Cardiac muscle cell (in vitro differentiated cells and primary cell): ENCODE measurements around the gene HK2. TPM values are rescaled to one million over a fixed set of nuclear protein-coding genes. Genes with fewer than 3 reads are reported as not detected.

Experiments
- DNase-seq, 2 donors: peaks; one replicate each; pipeline versions ENCODE4 v3.0.0 to v3.0.0-alpha.2; 2010 to 2017; ENCODE audit warnings: low read depth in 1 of 2, low spot score in 1 of 2
- H3K27ac ChIP-seq: fragments of 200-600 bp; sonication (generic); 2 replicates; pipeline ENCODE4 v1.5.1; 2016
- H3K27me3 ChIP-seq: fragments of 200-600 bp; sonication (generic); 2 replicates; pipeline ENCODE4 v1.6.0; 2016; ENCODE audit warnings: control low read depth
- H3K36me3 ChIP-seq: fragments of 200-600 bp; sonication (generic); 2 replicates; pipeline ENCODE4 v1.5.1; 2016; ENCODE audit warnings: control low read depth
- H3K4me1 ChIP-seq: fragments of 200-600 bp; sonication (generic); 2 replicates; pipeline ENCODE4 v1.8.1; 2017; ENCODE audit warnings: low read depth, mild to moderate bottlenecking, mixed run types
- H3K4me3 ChIP-seq: fragments of 200-600 bp; sonication (generic); 2 replicates; pipeline ENCODE4 v1.5.1; 2016; ENCODE audit warnings: mild to moderate bottlenecking
- H3K9me3 ChIP-seq: fragments of 200-600 bp; sonication (generic); 2 replicates; pipeline ENCODE4 v1.5.1; 2017; ENCODE audit warnings: low read depth, mild to moderate bottlenecking, control low read depth
- polyA plus RNA-seq: library from polyadenylated mRNA; unstranded; fragments of >200 nt; fragmentation: Nextera tagmentation; extraction: Ambion mirVana; gene quantifications from 2 replicates; pipeline ENCODE4 v1.2.1, GENCODE V29; 2016
- total RNA-seq: library from RNA; depleted of rRNA; stranded (reverse); fragments of >200 nt; gene quantifications from 2 replicates; pipeline ENCODE4 v1.2.3, GENCODE V29; 2016
- TF ChIP-seq, protein P1 (sequence below): IDR thresholded peaks from 2 replicates; pipeline ENCODE4 v1.5.1; 2012; ENCODE audit warnings: low read depth, mild to moderate bottlenecking, low read length

The HK2 gene
- total and polyA plus RNA-seq, 2 experiments from 2014 or later = 77.3 to 127 TPM

DNA sequence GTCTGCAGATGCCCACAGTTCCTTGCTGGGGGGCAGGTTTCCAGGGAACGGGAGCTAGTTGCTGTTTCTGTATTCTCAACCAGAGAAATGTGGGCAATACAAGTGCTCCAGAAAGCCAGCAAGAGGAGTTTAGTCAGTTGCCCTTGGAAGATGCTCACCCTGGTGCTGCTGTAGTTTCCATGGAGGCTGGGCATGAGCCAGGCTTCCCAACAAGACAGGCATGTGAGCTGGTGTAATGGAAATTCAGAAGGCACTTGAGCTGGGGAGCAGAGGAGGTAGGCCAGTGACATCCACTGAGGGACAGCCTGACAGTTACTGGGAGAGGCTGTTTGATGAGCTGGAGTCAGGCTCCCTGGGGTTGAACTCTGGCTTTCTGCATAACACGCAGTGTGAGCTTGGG, 7.7 kb downstream of the HK2 start:
- Histone ChIP-seq H3K27ac (peak overlapping the region; percentile 79), H3K27me3 (no peaks in the 10 kb centered on the region), H3K4me3 (no peak overlapping the region), H3K9me3 (no peaks in the 10 kb centered on the region), H3K36me3 (no peaks in the 10 kb centered on the region), H3K4me1 (peaks cover 44% of the 10 kb centered on the region)
- TF ChIP-seq, protein P1, sequence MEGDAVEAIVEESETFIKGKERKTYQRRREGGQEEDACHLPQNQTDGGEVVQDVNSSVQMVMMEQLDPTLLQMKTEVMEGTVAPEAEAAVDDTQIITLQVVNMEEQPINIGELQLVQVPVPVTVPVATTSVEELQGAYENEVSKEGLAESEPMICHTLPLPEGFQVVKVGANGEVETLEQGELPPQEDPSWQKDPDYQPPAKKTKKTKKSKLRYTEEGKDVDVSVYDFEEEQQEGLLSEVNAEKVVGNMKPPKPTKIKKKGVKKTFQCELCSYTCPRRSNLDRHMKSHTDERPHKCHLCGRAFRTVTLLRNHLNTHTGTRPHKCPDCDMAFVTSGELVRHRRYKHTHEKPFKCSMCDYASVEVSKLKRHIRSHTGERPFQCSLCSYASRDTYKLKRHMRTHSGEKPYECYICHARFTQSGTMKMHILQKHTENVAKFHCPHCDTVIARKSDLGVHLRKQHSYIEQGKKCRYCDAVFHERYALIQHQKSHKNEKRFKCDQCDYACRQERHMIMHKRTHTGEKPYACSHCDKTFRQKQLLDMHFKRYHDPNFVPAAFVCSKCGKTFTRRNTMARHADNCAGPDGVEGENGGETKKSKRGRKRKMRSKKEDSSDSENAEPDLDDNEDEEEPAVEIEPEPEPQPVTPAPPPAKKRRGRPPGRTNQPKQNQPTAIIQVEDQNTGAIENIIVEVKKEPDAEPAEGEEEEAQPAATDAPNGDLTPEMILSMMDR = no peak
- DNase-seq = no peak

DNA sequence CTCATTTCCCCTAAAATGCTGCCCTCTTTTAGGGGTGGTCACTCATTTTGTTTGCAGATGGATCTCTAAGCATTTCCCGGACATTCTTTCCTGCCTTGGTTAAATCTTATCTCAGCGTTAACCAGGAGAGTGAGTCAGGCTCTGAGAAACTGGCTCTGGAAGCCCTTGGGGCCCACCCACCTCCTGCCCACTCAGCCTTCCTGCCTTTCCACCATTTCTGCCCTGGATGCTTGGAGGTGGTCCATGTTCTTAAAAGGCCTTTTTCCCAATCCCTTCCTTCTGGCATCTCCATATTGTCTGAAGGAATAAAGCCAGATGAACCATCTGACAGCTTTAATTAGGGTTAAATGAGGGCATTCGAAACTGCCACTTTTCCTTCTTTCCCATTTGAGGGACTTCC, 9.5 kb downstream of the HK2 start:
- Histone ChIP-seq H3K4me1 (peaks cover 46% of the 10 kb centered on the region), H3K9me3 (no peaks in the 10 kb centered on the region), H3K27ac (peak overlapping the region; percentile 79), H3K27me3 (no peaks in the 10 kb centered on the region), H3K4me3 (no peak overlapping the region), H3K36me3 (no peaks in the 10 kb centered on the region)
- peak in 1 of 2 donors; percentile 87 for DNase-seq
- TF ChIP-seq, protein P1 = no peak

DNA sequence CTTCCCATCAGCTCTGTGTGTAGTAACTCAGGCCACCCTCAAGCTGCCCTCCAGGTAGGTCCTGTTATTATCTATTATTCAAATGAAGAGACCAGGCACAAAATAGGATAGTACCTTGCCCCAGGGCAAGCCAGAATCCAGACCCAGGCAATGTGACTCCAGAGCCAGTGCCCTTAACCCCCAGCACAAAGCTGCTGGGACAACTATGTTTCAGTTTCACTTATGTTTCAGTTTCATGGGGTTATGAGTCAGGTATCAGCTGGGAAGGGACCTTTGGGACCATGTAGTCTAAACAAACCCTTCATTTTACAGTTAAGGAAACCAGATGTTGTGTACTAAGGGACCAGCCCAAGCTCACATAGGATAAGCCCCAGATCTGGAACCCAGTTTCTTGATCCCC, 10.0 kb downstream of the HK2 start:
- no peaks in the 10 kb centered on the region for H3K27me3 ChIP-seq
- H3K4me3 ChIP-seq = no peak overlapping the region
- peak in 1 of 2 donors; percentile 74 for DNase-seq
- no peaks in the 10 kb centered on the region for H3K36me3 ChIP-seq
- H3K9me3 ChIP-seq = no peaks in the 10 kb centered on the region
- TF ChIP-seq, protein P1 = no peak
- H3K27ac ChIP-seq = peak overlapping the region; percentile 79
- peaks cover 51% of the 10 kb centered on the region for H3K4me1 ChIP-seq

DNA sequence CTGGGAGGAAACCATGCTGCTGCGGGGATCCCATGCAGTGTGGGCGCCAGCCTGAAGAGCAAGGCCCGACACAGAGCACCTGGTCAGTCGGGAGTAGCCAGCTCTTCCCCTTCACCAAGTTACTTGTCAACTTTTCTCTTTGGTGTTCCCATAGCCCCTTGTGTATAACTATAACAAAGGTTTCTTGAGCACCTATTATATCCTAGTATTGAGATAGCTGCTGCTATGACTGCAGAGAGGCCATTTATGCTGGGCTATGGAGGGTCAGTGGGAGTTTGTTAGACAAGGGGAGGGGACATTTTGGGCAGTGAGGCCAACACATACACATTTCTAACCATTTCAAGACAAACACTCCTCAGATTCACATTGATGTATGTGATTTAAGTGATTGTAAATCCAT, 10.8 kb downstream of the HK2 start:
- H3K4me1 ChIP-seq = peaks cover 59% of the 10 kb centered on the region
- no peaks in the 10 kb centered on the region for H3K27me3 ChIP-seq
- DNase-seq = no peak
- TF ChIP-seq, protein P1 = no peak
- no peaks in the 10 kb centered on the region for H3K36me3 ChIP-seq
- H3K9me3 ChIP-seq = no peaks in the 10 kb centered on the region
- H3K4me3 ChIP-seq = no peak overlapping the region
- H3K27ac ChIP-seq = no peak overlapping the region

DNA sequence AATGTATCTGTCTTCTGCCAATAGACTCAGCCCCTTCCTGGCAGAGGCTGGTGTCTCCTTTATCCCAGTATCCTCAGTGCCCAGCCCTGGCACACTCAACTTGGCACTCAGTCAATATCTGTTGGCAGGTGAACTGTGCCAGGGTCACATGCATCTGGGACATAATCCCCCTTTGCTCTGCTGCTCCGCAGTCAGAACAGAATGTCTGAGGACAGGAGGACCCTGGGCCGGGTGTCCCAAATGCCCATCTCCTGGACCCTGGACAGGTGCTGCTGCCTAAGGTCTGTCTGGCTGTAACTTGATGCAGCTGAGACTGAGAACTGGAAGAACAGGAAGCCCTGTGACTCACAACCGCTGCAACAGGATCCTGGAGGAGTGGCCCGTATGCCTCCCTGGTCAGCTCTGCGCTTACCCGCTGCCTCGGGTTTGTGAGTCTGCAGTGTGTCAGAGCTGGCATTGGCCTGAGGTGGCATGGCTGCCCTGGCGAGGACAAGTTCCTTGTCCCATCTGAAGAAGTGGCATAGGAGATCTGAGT, 11.4 kb downstream of the HK2 start:
- no peak overlapping the region for H3K4me3 ChIP-seq
- DNase-seq = peak in 1 of 2 donors; percentile 85
- H3K27ac ChIP-seq = peak overlapping the region; percentile 5
- no peaks in the 10 kb centered on the region for H3K36me3 ChIP-seq
- TF ChIP-seq, protein P1 = no peak
- peaks cover 62% of the 10 kb centered on the region for H3K4me1 ChIP-seq
- no peaks in the 10 kb centered on the region for H3K27me3 ChIP-seq
- H3K9me3 ChIP-seq = no peaks in the 10 kb centered on the region

DNA sequence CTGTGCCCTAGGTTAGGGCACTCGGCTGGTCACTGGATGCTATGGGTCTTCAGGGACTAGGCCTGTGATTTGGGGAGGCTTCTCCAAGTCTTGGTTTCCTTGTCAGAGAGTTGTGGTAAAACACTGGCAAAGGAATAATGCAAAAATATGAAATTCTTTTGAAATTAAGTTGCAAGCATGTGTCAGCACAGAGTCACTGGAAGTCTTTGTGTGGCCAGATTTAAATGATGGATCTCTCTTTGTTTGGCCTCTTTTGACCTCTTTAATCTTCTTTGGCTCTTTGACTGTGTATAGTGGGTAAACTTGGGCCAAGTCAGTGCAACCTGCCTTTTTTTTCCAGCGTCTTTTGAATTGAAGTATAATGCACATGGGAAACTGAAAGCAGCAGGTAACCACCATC, 12.1 kb downstream of the HK2 start:
- Histone ChIP-seq H3K4me1 (peaks cover 66% of the 10 kb centered on the region), H3K4me3 (no peak overlapping the region), H3K9me3 (no peaks in the 10 kb centered on the region), H3K27me3 (no peaks in the 10 kb centered on the region), H3K36me3 (no peaks in the 10 kb centered on the region), H3K27ac (no peak overlapping the region)
- no peak for DNase-seq
- TF ChIP-seq, protein P1 = no peak
